A172 (cell line): ENCODE results near the gene ST3GAL3. TPM values are rescaled to one million over a fixed set of nuclear protein-coding genes. Genes with fewer than 3 reads are reported as not detected.

Experiments used
- DNase-seq: peaks from one replicate; pipeline ENCODE4 v3.0.0-alpha.2; 2015; ENCODE audit warnings: low spot score
- total RNA-seq: library from RNA; depleted of rRNA; stranded (reverse); fragments of >200 nt; shearing (Covaris generic); gene quantifications from 2 replicates; pipeline ENCODE4 v1.2.3, GENCODE V29; 2014; rRNA removed

Gene ST3GAL3, protein sequence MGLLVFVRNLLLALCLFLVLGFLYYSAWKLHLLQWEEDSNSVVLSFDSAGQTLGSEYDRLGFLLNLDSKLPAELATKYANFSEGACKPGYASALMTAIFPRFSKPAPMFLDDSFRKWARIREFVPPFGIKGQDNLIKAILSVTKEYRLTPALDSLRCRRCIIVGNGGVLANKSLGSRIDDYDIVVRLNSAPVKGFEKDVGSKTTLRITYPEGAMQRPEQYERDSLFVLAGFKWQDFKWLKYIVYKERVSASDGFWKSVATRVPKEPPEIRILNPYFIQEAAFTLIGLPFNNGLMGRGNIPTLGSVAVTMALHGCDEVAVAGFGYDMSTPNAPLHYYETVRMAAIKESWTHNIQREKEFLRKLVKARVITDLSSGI
- total RNA-seq: 7.4 and 8.9 TPM in 2 replicates

DNA sequence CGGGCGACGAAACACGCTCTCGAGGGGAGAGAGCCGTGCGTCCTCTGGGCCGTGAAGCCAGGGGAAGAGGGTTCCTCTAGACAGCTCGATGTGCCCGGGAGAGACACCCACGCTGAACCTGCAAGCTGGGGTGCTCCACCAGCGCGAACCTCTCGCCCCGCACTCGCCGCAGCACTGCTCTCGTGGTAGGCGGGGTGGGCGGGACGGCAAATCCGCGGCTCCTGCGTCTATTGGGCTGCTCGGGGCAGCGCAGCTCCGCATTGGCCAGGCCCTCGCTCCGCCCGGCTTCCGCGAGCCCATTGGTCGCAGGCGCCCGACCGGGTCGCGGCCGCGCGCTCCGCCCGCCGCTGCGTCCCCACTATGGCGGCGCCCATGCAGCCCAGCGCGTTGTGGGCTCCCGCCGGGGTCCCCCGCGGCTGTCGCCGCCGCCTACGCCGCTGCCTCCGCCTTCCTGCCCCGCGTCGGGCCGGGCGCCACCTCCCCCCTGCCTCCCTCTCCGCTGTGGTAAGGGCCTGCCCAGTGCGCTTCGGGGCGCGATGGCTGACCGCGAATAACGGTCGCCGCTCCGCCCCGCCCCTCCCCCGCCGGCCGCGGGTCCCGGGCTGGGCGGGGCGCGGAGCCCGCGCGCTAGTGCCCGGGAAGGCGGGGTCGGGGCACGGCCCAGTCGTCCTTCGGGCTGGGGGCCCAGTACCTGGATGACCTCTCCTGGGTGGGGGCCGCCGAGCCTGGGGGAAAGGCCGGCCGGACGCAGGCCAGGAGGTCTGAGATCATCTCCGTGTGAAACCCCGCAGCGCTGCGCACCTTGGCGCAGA, at the start of gene ST3GAL3:
ST3GAL3 (plus strand) TSS at position 347 of the 812 bp plus-strand sequence. CDS start 28,727 bp downstream, outside the sequence.
- DNase-seq: peak; percentile 80

DNA sequence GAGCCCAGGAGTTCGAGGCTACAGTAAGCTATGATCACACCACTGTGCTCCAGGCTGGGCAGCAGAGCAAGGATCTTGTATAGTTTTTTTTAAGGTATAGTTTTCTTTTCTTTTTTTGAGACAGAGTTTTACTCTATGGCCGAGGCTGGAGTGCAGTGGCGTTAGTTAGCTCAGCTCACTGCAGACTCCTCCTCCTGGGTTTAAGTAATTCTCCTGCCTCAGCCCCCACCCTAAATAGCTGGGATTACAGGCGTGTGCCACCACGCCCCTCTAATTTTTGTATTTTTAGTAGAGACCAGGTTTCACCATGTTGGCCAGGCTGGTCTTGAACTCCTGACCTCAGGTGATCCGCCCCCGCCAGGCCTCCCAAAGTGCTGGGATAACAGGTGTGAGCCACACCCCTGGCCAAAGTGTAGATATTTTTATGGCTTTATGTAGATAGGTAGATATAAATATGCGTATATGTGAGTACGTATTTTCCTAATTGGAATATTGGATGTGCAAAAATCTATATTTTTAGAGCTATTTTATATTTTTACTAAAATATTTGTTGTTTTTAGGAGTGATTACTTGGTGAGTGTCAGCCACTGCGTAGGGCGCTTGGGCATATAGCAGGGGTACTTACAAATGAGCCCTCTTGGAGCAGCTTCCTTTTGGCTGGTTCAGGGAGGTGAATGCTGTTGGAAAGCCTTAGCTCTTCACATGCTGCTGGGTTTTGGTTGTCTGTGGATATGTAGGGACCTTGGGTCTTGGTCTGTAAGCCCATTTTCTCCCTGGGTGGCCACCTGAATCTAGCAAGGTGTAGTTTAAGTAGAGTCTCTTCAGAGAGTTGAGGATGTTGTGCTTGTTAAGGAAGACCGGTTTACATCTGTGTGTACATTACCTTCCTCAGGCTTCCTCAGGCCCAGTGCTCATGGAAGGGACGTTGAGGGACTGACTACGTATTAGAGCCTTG, 47.8 kb upstream of the ST3GAL3 start:
- no peak for DNase-seq

DNA sequence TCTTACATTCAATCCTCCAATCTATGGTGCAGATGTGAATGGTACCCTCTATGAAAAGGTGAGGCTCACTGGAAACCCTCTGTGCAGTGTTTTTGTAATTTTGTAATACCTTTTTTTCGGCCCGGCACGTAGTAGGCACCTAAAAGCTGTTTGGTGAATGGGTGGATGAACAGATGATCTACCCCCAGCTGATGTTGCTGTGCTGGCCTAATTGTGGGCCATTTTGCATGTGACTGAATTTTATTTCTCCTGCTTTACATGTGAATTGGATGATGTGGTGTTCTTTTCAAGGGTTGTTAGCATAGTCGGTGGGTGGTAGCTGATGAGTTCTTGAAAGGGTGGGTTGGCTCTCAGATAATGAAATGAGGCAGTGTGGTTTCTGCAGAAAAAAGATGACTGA, 47.0 kb upstream of the ST3GAL3 start:
- DNase-seq: no peak

DNA sequence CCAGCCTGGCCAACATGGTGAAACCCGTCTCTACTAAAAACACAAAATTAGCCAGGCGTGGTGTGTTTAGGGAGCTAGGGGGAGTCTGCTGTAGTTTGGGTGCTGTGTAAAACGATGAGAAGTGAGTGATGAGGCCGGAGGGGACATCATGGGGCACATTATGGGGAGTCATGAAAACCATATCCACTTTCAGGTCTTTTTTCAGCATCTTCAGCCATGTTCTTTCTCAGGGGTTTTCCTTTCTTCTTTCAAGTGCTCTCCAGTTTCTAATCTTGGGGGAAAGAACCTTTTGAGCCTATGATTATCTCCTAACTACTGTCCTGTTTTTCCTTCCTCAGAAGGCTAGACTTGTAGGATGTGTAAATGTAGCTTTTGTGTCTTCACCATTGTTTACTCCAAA, 43.0 kb upstream of the ST3GAL3 start:
- DNase-seq: no peak

DNA sequence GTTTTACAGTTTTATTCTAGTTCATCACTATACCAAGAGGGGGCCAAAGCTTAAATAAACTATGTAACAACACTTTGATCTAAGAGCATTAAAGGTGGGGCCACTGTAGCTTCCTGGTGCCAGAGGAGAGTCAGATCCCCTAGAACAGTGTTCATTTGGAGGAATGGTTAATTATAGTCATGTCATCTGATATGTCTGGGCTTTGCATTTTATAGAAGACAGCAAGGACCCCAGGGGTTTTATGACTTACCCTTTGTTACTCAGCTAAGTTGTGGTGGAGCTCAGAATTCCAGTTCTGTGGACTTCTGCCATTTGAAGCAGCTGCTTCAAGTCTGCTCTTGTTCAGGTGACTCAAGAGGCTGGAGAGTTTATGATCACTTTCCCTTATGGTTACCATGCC, 40.7 kb upstream of the ST3GAL3 start:
- no peak for DNase-seq

DNA sequence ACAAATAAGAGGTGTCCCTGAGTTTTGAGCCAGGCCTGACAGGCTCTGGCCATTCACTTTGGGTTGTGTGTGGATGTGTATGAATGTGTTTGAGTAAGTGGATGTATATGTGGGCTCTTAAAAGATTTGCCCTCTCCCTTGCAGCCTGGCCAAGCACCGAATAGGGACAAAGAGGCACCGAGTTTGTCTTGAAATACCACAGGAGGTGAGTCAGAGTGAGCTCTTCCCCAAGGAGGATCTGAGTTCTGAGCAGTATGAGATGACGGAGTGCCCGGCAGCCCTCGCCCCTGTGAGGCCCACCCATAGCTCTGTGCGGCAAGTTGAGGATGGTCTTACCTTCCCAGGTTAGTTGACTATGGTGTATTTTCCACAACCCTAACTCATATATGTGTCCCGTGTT, 38.4 kb upstream of the ST3GAL3 start:
- DNase-seq: peak; percentile 22

DNA sequence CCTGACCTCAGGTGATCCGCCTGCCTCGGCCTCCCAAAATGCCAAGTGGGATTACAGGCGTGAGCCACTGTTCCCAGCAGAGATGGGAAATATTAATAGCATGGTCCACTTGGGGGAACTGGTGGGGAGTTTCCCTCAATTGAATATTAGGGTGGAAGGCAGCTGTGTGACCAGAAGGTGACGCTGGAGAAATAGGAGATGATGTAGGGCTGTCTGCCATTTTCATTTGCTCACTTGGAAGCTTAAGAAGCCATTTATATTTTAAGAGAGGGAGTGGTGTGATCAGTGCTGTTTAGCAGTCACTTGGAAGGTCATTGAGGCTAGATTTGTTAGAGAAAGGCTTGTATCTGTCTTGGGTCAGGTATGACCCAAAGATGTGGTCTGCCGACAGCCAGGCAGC, 37.5 kb upstream of the ST3GAL3 start:
- no peak for DNase-seq

DNA sequence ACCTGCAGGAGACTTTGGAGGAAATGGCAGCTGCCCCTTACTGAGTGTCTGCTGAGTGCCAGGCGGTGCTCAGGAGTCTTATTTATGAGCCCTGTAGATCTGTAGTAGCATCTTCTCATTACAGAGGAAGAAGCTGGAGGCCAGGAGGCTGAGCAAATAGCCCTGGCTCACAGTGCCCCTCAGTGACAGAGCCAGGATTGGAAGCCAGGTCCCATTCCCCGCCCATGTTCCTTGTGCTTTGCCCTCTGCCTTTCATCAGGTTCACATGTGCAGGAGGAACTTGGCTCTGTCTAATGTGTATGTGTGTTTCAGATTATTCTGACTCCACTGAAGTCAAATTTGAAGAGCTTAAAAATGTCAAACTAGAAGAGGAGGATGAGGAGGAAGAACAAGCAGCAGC, 36.1 kb upstream of the ST3GAL3 start:
- no peak for DNase-seq

DNA sequence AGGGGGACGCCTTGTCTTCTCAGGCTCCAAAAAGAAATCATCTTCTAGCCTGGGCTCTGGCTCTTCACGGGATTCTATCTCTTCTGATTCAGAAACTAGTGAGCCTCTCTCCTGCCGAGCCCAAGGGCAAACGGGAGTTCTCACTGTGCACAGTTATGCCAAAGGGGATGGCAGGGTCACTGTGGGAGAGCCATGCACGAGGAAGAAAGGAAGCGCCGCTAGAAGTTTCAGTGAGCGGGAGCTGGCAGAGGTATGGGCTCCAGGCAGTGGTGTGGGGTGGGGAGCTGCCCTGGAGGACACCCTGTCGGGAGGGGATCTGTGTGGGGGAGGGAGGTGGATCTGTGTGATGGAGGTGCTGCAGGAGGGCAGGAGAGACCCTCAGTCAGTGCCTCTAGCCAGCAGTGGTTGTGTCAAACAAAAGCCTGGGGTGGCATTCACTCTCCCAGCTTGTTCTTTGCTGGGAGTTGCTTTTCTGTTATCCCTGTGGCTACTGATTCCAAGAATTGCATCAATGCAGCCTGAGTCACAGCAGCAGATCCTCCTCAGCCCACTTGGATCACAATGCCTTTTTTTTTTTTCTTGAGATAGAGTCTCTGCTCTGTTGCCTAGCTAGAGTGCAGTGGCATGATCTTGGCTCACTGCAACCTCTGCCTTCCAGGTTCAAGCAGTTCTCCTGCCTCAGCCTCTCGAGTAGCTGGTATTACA, 35.6 kb upstream of the ST3GAL3 start:
- DNase-seq: no peak

DNA sequence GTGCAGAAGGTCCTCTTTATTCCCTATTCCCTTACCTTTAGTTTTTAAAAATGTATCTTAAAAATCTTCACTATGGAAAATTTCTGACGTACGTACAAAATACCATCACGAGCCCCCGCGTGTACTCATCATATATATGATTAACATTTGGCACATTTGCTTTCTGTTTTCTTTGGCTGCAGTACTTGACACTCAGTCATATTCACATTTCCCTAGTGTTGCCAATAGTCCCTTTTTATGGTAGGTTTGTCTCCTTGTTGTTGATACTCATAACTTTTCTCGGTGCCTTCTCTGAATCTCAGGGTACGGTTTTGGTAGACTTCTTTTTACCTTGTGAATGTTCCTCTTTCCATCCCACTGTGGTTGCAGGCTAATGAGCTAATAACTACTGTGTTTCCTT, 34.1 kb upstream of the ST3GAL3 start:
- no peak for DNase-seq

DNA sequence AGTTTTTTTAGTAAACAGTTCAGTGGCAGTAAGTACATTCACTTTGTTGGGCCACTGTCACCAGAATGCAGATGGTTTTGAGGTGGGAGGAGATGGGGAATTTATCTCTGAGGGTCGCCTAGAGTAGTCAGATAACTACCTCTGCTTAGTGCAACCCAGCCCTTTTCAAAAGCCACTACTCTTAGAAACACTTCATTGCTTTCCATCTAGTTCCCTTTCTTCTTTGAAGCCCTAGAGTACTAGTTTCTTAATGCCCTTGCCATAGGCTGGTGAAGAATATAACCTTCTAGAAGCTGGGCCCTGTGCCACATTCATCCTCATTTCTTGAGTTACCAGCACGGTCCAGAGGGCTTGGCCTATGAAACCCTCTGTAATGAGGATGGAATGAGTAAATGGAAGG, 28.4 kb upstream of the ST3GAL3 start:
- DNase-seq: no peak

DNA sequence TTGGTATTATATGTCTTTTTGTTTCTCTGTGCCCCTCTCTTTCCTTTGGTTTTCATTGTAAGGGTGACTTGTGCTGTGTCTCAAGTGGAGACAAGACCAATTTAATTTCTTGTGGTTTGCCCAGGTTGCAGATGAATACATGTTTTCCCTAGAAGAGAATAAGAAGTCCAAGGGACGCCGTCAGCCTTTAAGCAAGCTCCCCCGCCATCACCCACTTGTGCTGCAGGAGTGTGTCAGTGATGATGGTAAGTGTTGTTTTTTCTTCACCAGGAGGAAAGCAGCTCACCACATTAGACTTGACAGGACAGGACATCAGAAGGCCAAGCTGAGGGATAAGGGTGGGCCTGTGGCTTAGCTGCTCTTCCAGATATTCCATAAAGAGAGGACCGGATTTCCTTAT, 23.8 kb upstream of the ST3GAL3 start:
- DNase-seq: no peak

DNA sequence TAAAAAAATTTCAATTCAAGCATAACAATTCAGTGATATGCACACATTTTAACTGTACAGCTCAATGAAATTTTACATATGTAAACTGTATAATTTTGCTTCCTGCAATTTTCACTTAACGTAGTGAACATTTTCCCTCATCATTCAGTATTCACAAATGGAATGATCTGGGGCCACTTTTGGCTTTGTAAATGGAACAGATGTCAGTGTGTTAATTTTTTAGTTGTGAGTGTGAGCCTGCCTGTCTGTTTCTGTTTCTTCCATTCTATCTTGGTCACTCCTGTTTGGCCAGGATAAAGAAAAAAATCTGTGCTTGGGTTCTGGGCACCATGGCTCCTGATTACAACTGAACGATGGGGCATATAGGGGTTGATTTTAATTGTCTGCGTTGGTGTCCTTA, 20.5 kb upstream of the ST3GAL3 start:
- DNase-seq: no peak

DNA sequence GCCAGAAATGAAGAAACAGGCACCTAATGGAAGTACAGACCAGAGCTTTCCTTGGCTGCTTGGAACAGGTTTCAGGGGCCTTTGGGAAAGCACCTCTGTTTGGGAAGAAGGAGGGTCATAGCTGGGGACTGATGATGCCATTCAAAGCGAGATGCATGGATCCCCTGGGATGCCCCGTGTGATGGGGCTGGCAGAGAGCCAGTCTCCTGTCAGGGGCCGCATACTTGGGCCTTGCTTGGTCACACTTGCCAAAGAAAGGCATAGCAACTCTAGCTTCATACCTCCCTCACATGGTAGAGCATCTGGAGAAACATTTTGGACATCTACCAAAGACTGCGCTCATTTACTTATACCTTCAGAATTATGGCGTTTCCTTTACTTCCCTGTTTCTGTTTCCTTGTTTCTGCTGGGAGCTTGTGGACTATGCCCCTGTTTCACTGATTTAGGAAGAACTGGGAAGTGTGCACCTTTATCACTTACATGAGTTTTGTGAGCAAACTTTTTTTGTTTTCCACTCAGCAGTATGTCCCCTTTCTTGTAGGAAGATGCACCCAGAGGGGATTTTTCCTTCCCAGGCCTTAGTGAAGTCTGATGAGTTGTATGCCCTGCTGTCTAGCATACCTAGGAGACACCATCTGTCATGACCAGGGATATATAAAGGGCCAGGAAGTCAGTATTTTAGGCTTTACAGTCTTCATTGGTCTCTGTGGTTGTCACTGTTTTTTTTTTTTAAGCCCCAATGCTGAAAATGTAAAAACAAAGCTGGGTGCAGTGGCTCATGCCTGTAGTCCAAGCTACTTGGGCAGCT, 19.8 kb upstream of the ST3GAL3 start:
- no peak for DNase-seq

DNA sequence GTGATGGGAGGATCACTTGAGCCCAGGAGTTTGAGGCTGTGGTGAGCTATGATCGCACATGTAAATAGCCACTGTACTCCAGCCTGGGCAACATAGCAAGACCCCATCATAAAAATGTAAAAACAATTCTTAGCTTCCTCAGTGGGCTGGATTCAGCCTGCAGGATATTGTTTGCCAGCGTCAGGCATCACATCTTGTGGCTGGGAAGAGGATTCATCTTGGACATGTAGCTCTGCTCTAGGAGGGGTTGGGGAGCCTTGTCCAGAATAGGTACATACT, 19.3 kb upstream of the ST3GAL3 start:
- DNase-seq: no peak

DNA sequence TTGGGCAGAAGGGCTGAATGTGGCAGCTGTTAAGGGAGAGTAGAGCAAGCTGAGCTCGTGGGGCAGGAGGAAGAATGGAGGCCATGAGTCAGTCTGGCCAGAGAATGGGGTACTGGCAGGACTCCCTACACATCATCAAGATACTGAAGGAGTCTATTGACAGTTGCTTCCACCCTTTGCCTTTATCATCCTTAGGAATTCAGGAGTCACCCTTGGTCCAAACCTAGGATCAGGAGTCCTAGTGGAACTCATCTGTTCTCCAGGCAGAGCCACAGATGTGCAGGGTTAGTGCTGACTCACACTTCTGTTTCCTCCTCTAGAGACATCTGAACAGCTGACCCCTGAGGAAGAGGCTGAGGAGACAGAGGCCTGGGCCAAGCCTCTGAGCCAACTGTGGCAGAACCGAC, 18.7 kb upstream of the ST3GAL3 start:
- peak; percentile 46 for DNase-seq

DNA sequence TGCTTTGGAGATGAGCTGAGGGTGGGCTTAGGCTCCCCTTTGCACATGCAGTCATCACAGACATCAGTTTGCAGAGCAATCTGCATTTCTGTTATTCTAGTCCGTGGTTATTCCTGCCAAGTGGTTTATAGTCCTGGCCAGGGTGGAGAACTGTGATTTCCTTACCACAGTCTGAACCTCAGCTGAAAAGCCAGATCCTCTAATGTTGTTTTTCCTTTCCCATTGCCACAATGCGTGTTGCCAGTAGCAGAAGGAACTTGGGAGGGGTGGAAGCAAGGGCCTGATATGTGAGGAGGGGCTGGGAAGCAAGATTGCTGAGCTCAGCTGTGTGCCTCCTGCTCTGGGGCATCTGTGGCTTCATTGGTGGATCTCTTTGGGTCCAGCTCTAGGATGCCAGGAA, 18.0 kb upstream of the ST3GAL3 start:
- no peak for DNase-seq

DNA sequence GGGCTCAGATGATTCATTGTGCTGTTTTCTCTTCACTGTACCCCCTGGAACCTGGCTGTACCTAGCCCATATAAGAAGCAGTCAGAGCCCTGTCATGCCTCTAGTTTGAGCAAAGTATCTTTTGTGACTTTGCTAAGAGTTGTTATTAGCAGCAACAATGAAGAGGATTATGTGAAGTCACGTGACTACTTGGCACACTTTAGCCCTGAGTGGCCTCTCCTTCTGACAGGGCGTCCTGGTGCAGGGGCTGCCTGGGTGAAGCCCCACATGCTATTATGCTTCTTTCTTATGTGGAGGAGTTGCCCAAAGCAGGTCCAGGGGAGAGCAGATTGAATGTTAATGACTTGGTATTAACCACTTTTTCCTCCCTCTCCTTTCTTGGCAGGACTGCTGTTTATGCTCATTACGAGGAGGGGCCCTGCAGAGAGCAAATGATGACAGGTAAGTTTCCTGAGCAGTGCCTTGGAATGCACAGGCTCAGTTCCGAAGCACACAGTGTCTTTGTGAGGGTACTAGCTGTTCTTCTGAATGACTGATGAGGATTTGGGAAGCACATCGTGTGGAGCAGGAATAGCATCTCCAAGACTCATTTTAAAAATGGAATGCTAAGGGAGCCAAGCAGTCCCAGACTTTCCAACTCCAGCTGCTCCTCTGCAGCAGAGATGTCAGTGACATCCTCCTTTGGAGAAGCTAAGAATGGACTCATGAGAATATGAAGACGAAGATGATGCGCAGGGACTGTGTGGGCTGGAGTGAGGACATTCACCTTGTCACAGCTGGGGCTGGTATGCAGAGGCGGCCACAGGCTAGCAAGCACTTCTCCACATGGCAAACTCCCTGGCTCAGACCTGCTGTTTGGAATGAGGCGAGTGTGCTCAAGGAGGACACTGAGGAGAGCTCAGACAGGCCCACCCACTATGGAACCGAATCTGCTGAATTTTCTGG, 15.2 kb upstream of the ST3GAL3 start:
- no peak for DNase-seq

DNA sequence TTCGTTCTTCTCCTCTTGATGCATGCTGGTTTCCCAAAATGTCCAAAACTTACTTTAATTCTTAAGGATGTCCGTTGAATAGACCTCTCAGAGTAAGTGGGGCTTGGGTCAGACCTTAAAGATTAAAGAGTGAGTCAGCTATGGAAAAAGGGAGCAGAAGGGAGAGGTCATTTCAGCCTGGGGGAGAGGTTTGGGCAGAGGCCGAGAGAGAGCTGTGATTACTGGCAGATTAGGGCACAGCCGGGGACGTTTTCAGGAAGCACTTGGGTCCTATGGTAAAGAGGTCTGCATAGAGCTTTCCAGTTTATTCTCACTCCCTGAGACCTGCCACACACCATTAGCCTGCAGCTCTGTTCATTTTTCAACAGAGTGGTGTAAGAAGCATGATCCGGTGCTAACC, 14.0 kb upstream of the ST3GAL3 start:
- DNase-seq: no peak

DNA sequence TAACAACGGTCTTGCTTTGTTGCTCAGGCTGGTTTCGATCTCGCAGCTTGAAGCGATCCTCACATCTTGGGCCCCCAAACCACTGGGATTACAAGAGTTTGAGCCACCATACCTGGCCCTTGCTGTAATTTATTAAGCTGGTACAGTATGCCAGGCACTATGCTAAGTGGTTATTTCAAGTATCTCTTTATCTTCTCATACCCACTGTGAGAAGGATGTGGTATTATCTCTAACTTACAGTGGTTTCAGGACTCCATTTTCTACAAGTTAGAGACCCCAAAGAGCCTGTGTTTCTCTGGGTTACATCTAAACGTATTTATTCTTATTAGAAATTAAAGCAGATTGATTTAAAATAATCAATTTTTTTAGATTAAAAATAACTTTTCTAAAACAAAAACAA, 8.1 kb upstream of the ST3GAL3 start:
- DNase-seq: no peak
